Measurements from ENCODE around the gene BDP1. TPM values are rescaled to one million over a fixed set of nuclear protein-coding genes. Genes with fewer than 3 reads are reported as not detected.

Gene BDP1
- total and polyA plus RNA-seq, 2 of the 4 experiments (the other 2 are of a cell fraction), result 5.8 to 14.0 TPM

GRCh38 chr5:71573591-71573990 is 118.1 kb downstream of the BDP1 start:
- no peak overlapping the region for H2BK20ac ChIP-seq (ENCODE audit: low read depth, low read length)
- no peak overlapping the region for H3K18ac ChIP-seq (ENCODE audit: low read depth, low read length)
- peaks cover 2% of the 10 kb centered on the region; the same call in 1 of the 2 replicates for H3K36me3 ChIP-seq (ENCODE audit: control insufficient read depth, insufficient read depth, low read length)
- no peak overlapping the region for H3K23ac ChIP-seq (ENCODE audit: low read depth, low read length)
- H4K5ac ChIP-seq (ENCODE audit: low read depth, low read length), result no peak overlapping the region
- H2BK120ac ChIP-seq (ENCODE audit: low read depth, low read length), result no peak overlapping the region
- no peak overlapping the region for H3K56ac ChIP-seq (ENCODE audit: extremely low read depth, insufficient read depth, low read length)
- H4K91ac ChIP-seq (ENCODE audit: insufficient read depth, low read depth, low read length), result no peak overlapping the region
- ATAC-seq (ENCODE audit: low read depth), result no peak
- H3K4ac ChIP-seq (ENCODE audit: low read depth, low read length), result no peak overlapping the region
- H3K4me3 ChIP-seq (ENCODE audit: insufficient read depth, low read depth, low read length), result no peak overlapping the region
- no peak for DNase-seq
- in situ Hi-C loops (cut with MboI; ENCODE audit: low sequenced_read_pairs), result no loop called here
- H2AFZ ChIP-seq (replicated peaks; ENCODE audit: low read length, poor library complexity), result no peak overlapping the region
- no peak overlapping the region for H2AK9ac ChIP-seq (replicated peaks; ENCODE audit: low read depth, low read length, poor library complexity)
- H3K27ac ChIP-seq (ENCODE audit: insufficient read depth, low read length), result no peak overlapping the region
- H2AK5ac ChIP-seq (ENCODE audit: low read depth, low read length), result no peak overlapping the region
- no TSS peak for BruUV-seq (replicated peaks)
- H3K79me1 ChIP-seq (ENCODE audit: low read depth in 1 of 2, low read length in 2 of 2), result no peaks in the 10 kb centered on the region
- H3K4me1 ChIP-seq (ENCODE audit: control insufficient read depth, insufficient read depth, low read length), result no peaks in the 10 kb centered on the region
- 0 out of 2 replicates have a peak, but pooled peaks cover 2% of the 10 kb centered on the region for H3K9me1 ChIP-seq (ENCODE audit: insufficient read depth, low read length)
- H3K9ac ChIP-seq (ENCODE audit: low read depth, low read length), result no peak overlapping the region
- no peak overlapping the region for H2BK5ac ChIP-seq (ENCODE audit: low read depth, low read length, poor library complexity, severe bottlenecking)
- no peaks in the 10 kb centered on the region for H4K20me1 ChIP-seq (ENCODE audit: insufficient read depth, low read length)
- no peak overlapping the region for H2BK15ac ChIP-seq (ENCODE audit: low read depth, low read length)
- WGBS, 2 experiments (ENCODE audit: extremely low coverage in 2 of 2, insufficient read length in 1 of 2), result 86% methylated on average over 2 of the region's 7 CpGs; no CpG with 5 or more reads in 1 of the 2 experiments
- no peak overlapping the region for H3K14ac ChIP-seq (replicated peaks; ENCODE audit: low read depth, low read length)
- H4K8ac ChIP-seq (ENCODE audit: low read depth in 2 of 2, low read length in 2 of 2), result no peak overlapping the region
- ChIA-PET POLR2A (ENCODE audit: unreplicated experiment) (no interaction called here), CTCF (no interaction called here)
- intact Hi-C loops (cut with micrococcal nuclease), result no loop called here
- TF ChIP-seq BHLHE40 (IDR thresholded peaks at IDR 0.05; ENCODE audit: low read depth, low read length), result no peak
- TF ChIP-seq SMC3 (IDR thresholded peaks at IDR 0.05; ENCODE audit: low read depth, low read length), result no peak
- TF ChIP-seq POLR2A (IDR thresholded peaks at IDR 0.05; ENCODE audit: low read depth, low read length), result no peak
- no peak for TF ChIP-seq MXI1 (IDR thresholded peaks at IDR 0.05; ENCODE audit: borderline replicate concordance, low read depth, low read length)
- TF ChIP-seq FOS (IDR thresholded peaks at IDR 0.05; ENCODE audit: low read depth, low read length), result no peak
- no peak for TF ChIP-seq RAD21 (IDR thresholded peaks at IDR 0.05; ENCODE audit: low read length)
- no peak for TF ChIP-seq MAFK (IDR thresholded peaks at IDR 0.05; ENCODE audit: low read depth, low read length)
- TF ChIP-seq, protein P1, sequence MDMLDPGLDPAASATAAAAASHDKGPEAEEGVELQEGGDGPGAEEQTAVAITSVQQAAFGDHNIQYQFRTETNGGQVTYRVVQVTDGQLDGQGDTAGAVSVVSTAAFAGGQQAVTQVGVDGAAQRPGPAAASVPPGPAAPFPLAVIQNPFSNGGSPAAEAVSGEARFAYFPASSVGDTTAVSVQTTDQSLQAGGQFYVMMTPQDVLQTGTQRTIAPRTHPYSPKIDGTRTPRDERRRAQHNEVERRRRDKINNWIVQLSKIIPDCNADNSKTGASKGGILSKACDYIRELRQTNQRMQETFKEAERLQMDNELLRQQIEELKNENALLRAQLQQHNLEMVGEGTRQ (IDR thresholded peaks at IDR 0.05; ENCODE audit: low read depth, low read length), result no peak
- TF ChIP-seq MAZ (IDR thresholded peaks at IDR 0.05; ENCODE audit: borderline replicate concordance, low read depth, low read length), result no peak
- TF ChIP-seq RCOR1 (IDR thresholded peaks at IDR 0.05; ENCODE audit: insufficient replicate concordance, low read length), result no peak
- TF ChIP-seq ELK1 (IDR thresholded peaks at IDR 0.05; ENCODE audit: borderline replicate concordance, low read depth, low read length), result no peak
- TF ChIP-seq CHD1 (IDR thresholded peaks at IDR 0.05; ENCODE audit: low read depth, low read length), result no peak
- TF ChIP-seq CEBPB (IDR thresholded peaks at IDR 0.05; ENCODE audit: low read depth, low read length), result no peak
- TF ChIP-seq RFX5 (IDR thresholded peaks at IDR 0.05; ENCODE audit: low read depth, low read length), result no peak
- TF ChIP-seq, protein P2, sequence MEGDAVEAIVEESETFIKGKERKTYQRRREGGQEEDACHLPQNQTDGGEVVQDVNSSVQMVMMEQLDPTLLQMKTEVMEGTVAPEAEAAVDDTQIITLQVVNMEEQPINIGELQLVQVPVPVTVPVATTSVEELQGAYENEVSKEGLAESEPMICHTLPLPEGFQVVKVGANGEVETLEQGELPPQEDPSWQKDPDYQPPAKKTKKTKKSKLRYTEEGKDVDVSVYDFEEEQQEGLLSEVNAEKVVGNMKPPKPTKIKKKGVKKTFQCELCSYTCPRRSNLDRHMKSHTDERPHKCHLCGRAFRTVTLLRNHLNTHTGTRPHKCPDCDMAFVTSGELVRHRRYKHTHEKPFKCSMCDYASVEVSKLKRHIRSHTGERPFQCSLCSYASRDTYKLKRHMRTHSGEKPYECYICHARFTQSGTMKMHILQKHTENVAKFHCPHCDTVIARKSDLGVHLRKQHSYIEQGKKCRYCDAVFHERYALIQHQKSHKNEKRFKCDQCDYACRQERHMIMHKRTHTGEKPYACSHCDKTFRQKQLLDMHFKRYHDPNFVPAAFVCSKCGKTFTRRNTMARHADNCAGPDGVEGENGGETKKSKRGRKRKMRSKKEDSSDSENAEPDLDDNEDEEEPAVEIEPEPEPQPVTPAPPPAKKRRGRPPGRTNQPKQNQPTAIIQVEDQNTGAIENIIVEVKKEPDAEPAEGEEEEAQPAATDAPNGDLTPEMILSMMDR (conservative IDR thresholded peaks at IDR 0.05; ENCODE audit: low read depth, low read length), result no peak
- TF ChIP-seq NFE2L2 (IDR thresholded peaks at IDR 0.05; ENCODE audit: low read depth, low read length), result no peak
- H3K9me3 ChIP-seq (ENCODE audit: control insufficient read depth, insufficient read depth, low read length), result no peaks in the 10 kb centered on the region
- H3K4me2 ChIP-seq (ENCODE audit: low read depth, low read length), result no peak overlapping the region
- dilution Hi-C loops (cut with HindIII; ENCODE audit: low sequenced_read_pairs, unreplicated experiment), result no loop called here
- no peaks in the 10 kb centered on the region for H3K27me3 ChIP-seq (ENCODE audit: control insufficient read depth, insufficient read depth, low read length)

Data from IMR-90 (cell line).